Keratinocyte (primary cell): Measurements from ENCODE around the gene ABHD5. TPM values are rescaled to one million over a fixed set of nuclear protein-coding genes. Genes with fewer than 3 reads are reported as not detected.
A peak's percentile ranks its signal among the peaks of the same experiment; 100 is the strongest.

Experiments
- DNase-seq: peaks from one replicate; pipeline ENCODE4 v3.0.0-alpha.2; 2011; ENCODE audit warnings: low read depth, missing footprints, low spot score
- FAIRE-seq: peaks from 2 replicates; lab custom pipeline; 2011; peaks lifted over from hg19 to GRCh38; lab: Jason Lieb, UNC
- H2AFZ ChIP-seq: 2 replicates; pipeline ENCODE4 v1.6.0; 2012; ENCODE audit warnings: low read length, control low read depth, inconsistent platforms; ENCODE audit not compliant: control insufficient read depth
- H3K27ac ChIP-seq: 2 replicates; pipeline ENCODE4 v1.5.1; 2011; ENCODE audit warnings: low read length; ENCODE audit not compliant: control insufficient read depth, insufficient read depth
- H3K27me3 ChIP-seq: 3 replicates; pipeline ENCODE4 v1.6.0; 2011; ENCODE audit warnings: low read length; ENCODE audit not compliant: control insufficient read depth, insufficient read depth; ENCODE audit errors: extremely low read depth
- H3K36me3 ChIP-seq, 2 experiments: 2 replicates in 1 of 2; 3 replicates in 1 of 2; pipeline ENCODE4 v1.5.1; 2011; ENCODE audit warnings: low read length in 2 of 2, mild to moderate bottlenecking in 1 of 2; ENCODE audit not compliant: control insufficient read depth in 2 of 2, insufficient read depth in 2 of 2; ENCODE audit errors: extremely low read depth in 1 of 2
- H3K4me1 ChIP-seq: 3 replicates; pipeline ENCODE4 v1.5.1; 2011; ENCODE audit warnings: low read length; ENCODE audit not compliant: control insufficient read depth, insufficient read depth; ENCODE audit errors: extremely low read depth
- H3K4me2 ChIP-seq: 3 replicates; pipeline ENCODE4 v1.6.0; 2011; ENCODE audit warnings: low read depth, low read length; ENCODE audit not compliant: control insufficient read depth, insufficient read depth; ENCODE audit errors: extremely low read depth
- H3K4me3 ChIP-seq, 3 experiments: fragments of 200-600 bp in 1 of 3; sonication (generic) in 1 of 3; 2 replicates in 2 of 3; 3 replicates in 1 of 3; pipeline ENCODE4 v1.5.1; 2011 to 2016; ENCODE audit warnings: low read length in 3 of 3, mild to moderate bottlenecking in 3 of 3, control low read depth in 2 of 3, inconsistent platforms in 1 of 3, low read depth in 1 of 3, mixed read lengths in 1 of 3, mixed run types in 1 of 3, moderate library complexity in 1 of 3; ENCODE audit not compliant: control insufficient read depth in 2 of 3, insufficient read depth in 2 of 3; ENCODE audit errors: extremely low read depth in 1 of 3
- H3K79me2 ChIP-seq: 2 replicates; pipeline ENCODE4 v1.6.0; 2012; ENCODE audit warnings: low read length; ENCODE audit not compliant: control insufficient read depth, insufficient read depth
- H3K9ac ChIP-seq: 3 replicates; pipeline ENCODE4 v1.6.0; 2011; ENCODE audit warnings: low read length; ENCODE audit not compliant: control insufficient read depth, insufficient read depth; ENCODE audit errors: extremely low read depth
- H3K9me1 ChIP-seq: 3 replicates; pipeline ENCODE4 v1.6.0; 2011; ENCODE audit warnings: low read length; ENCODE audit not compliant: control insufficient read depth, insufficient read depth; ENCODE audit errors: extremely low read depth
- H3K9me3 ChIP-seq: 2 replicates; pipeline ENCODE4 v1.5.1; 2012; ENCODE audit warnings: low read depth, low read length; ENCODE audit not compliant: control insufficient read depth
- H4K20me1 ChIP-seq: 3 replicates; pipeline ENCODE4 v1.6.0; 2011; ENCODE audit warnings: low read length; ENCODE audit not compliant: control insufficient read depth, insufficient read depth; ENCODE audit errors: extremely low read depth
- EZH2 ChIP-seq: IDR thresholded peaks from one replicate; pipeline ENCODE4 v1.6.1; 2012; ENCODE audit warnings: inconsistent platforms, mild to moderate bottlenecking, low read length, moderate library complexity
- dilution Hi-C: fragments of 300-500 bp; cut with MboI; formaldehyde crosslinking; loops from one replicate; pipeline ENCODE4 v1.7.0; 2020; ENCODE audit warnings: low sequenced_read_pairs; ENCODE audit not compliant: extremely low pct_ligation_motif_present
- polyA plus RNA-seq, 5 experiments: library from polyadenylated mRNA; depleted of rRNA in 3 of 5; stranded (reverse) in 3 of 5; stranded (forward) in 1 of 5; unstranded in 1 of 5; fragments of >200 nt; gene quantifications; 1 replicate in 1 of 5; 2 replicates in 3 of 5; 3 replicates in 1 of 5; pipeline versions ENCODE4 v1.2.1 to v1.2.3, GENCODE V29; 2011 to 2012; ENCODE audit warnings: missing spikeins in 2 of 5, low read depth in 1 of 5, low replicate concordance in 1 of 5
- TF ChIP-seq, protein P1 (sequence below), 3 experiments: IDR thresholded peaks in 1 of 3; conservative IDR thresholded peaks in 1 of 3; optimal IDR thresholded peaks in 1 of 3; 2 replicates in 2 of 3; 3 replicates in 1 of 3; pipeline versions ENCODE3 to v1.5.1; 2011; ENCODE audit warnings: low read length in 3 of 3, mild to moderate bottlenecking in 3 of 3, moderate library complexity in 2 of 3, control low read depth in 1 of 3, inconsistent platforms in 1 of 3; ENCODE audit not compliant: insufficient read depth in 2 of 3; ENCODE audit errors: extremely low read depth in 1 of 3

ABHD5 gene
- polyA plus RNA-seq, 1 donor (not counting 4 experiments of a cell fraction or from before 2014, with no cell fraction given): 26.8 TPM

DNA sequence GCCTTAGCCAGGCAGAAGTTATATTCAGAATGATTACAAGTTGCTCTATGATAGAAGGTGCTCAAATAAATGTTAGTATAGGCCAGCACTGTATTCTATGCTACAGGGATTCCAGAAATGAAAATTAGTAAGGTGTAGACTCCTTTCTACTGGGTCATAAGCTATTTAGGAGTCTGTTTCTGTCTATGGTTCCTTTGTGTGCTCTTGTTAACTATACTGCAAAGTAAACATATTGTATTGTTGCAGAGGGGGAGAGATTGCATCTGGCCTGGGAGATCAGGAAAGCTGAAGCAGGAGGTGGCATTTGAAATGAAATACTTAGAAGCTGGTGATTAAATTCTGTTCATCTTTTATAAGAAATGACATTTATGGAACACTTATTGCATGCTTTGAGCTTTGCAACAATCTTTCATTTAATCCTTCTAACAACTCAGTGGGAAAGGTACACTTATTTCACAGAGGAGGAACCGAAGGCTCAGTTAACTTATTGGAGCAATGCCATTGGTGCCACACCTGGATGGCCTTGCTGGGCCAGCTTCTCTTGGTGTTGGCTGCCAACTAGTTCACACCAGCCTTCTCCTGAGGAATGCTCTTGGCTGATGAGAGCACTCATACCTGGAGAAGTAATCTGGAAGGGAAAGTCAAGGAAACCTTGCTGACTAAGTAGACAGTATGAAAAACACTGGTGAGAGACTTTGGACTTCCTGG is 39.1 kb downstream of the ABHD5 start:
- Histone ChIP-seq H3K27me3 (no peaks in the 10 kb centered on the region), H3K9me1 (no peaks in the 10 kb centered on the region), H3K79me2 (no peaks in the 10 kb centered on the region), H3K36me3 (no peaks in the 10 kb centered on the region), H3K27ac (no peak overlapping the region), H3K9ac (no peak overlapping the region), H3K9me3 (no peaks in the 10 kb centered on the region), H2AFZ (no peak overlapping the region), H3K4me1 (peaks cover 15% of the 10 kb centered on the region), H3K4me3 (no peak overlapping the region), H3K4me2 (no peak overlapping the region), H4K20me1 (no peaks in the 10 kb centered on the region)
- dilution Hi-C loops: no loop called here
- DNase-seq: no peak
- no peak for FAIRE-seq
- TF ChIP-seq, protein P1, sequence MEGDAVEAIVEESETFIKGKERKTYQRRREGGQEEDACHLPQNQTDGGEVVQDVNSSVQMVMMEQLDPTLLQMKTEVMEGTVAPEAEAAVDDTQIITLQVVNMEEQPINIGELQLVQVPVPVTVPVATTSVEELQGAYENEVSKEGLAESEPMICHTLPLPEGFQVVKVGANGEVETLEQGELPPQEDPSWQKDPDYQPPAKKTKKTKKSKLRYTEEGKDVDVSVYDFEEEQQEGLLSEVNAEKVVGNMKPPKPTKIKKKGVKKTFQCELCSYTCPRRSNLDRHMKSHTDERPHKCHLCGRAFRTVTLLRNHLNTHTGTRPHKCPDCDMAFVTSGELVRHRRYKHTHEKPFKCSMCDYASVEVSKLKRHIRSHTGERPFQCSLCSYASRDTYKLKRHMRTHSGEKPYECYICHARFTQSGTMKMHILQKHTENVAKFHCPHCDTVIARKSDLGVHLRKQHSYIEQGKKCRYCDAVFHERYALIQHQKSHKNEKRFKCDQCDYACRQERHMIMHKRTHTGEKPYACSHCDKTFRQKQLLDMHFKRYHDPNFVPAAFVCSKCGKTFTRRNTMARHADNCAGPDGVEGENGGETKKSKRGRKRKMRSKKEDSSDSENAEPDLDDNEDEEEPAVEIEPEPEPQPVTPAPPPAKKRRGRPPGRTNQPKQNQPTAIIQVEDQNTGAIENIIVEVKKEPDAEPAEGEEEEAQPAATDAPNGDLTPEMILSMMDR (optimal IDR thresholded peaks at IDR 0.05 in 1 of 3, IDR thresholded peaks at IDR 0.05 in 1 of 3, conservative IDR thresholded peaks at IDR 0.05 in 1 of 3; ENCODE audit: extremely low read depth in 1 of 3, insufficient read depth in 2 of 3, low read length in 3 of 3): no peak
- TF ChIP-seq EZH2: no peak

DNA sequence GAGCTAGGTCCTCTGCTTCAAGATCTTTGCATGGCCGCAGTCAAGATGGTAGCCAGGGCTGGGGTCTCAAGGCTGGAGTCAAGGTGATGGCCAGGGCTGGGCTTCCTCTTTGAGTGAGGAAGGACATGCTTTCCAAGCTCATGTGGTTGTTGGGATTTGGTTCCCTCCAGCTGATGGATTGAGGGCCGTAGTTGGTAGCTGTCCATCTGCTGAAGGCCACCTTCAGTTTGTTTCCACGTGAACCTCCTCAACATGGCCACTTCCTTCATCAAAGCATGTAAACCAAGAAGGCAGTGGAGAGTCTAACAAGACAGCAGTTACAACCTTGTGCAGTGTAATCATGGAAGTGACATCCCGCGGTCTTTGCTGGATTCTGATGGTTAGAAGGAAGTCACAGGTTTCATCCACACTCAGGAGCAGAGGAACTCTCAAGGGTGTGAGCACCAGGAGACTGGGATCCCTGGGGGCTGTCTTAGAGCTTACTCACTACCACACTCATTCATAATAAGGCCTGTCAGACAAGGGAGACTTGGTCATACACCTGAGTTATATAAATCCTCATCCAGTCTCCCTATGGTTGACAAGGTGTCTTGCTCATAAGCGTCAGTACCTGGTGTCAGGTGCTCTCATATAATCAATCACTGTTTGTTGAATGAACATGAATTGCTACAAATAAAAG is 42.1 kb downstream of the ABHD5 start:
- Histone ChIP-seq H3K4me1 (peaks cover 15% of the 10 kb centered on the region), H3K27ac (no peak overlapping the region), H3K27me3 (no peaks in the 10 kb centered on the region), H3K4me3 (no peak overlapping the region), H3K9me1 (no peaks in the 10 kb centered on the region), H3K36me3 (no peaks in the 10 kb centered on the region), H4K20me1 (no peaks in the 10 kb centered on the region), H3K79me2 (no peaks in the 10 kb centered on the region), H3K4me2 (no peak overlapping the region), H3K9ac (no peak overlapping the region), H3K9me3 (no peaks in the 10 kb centered on the region), H2AFZ (no peak overlapping the region)
- FAIRE-seq: peak; percentile 29
- dilution Hi-C loops: no loop called here
- DNase-seq: no peak
- TF ChIP-seq EZH2: no peak
- TF ChIP-seq, protein P1 (optimal IDR thresholded peaks at IDR 0.05 in 1 of 3, IDR thresholded peaks at IDR 0.05 in 1 of 3, conservative IDR thresholded peaks at IDR 0.05 in 1 of 3; ENCODE audit: extremely low read depth in 1 of 3, insufficient read depth in 2 of 3, low read length in 3 of 3): no peak
